HUDEP-2 (cell line): ENCODE measurements around the gene GALNT13.

ENCODE experiments used
- DNase-seq, 76 experiments: peaks; one replicate each; lab custom pipeline; 2025; ENCODE audit not compliant: unreplicated experiment in 76 of 76; lab: John Stamatoyannopoulos, UW

Gene GALNT13

DNA sequence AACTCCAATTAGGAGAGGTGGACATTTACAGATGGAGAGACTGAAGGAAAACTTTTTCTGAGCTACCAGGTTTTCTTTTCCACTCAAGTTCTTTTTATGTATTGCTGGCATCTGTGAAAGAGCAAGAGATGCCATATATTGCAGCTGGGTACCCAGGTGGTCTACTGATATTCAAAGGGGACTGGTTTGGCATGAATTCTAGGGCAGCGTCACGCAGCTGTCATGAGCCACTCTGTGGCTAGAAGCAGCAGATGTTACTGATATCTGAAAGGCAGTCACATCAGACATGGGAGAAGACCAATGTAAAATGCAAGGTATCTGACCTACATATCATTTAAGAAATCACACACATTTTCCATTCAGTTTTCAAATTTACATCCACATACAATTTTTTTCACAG is 408.8 kb downstream of the GALNT13 start:
- no peak for DNase-seq

- no peak for DNase-seq
Observed at GRCh38 chr2:154289870-154290269, 418.1 kb downstream of the GALNT13 start.

- DNase-seq = no peak
Observed at GRCh38 chr2:154291511-154291910, 419.8 kb downstream of the GALNT13 start.

GRCh38 chr2:154291927-154292326 is 420.2 kb downstream of the GALNT13 start:
- no peak for DNase-seq

DNA sequence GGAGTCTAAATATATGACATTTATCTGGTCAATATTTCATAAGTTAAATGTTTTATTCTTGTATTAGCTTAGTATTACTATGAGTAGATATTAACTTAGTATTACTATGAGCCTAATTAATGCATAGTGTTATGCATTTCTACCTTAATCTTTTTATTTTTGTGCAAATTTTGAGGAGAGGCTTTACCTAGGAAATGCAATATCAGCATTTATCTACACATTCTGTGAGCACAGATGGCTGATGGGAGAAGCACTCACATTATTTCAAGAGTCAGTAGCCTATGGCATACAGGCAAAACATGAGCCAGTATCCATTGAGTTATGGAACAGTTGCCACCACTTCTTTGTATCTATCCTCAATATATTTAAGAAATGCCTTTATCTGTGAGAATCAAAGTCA is 422.1 kb downstream of the GALNT13 start:
- DNase-seq = no peak

- no peak for DNase-seq
Observed at GRCh38 chr2:154306266-154306970, 434.7 kb downstream of the GALNT13 start.

GRCh38 chr2:154307007-154307406 is 435.3 kb downstream of the GALNT13 start:
- no peak for DNase-seq

GRCh38 chr2:154324601-154325000 is 452.9 kb downstream of the GALNT13 start:
- no peak for DNase-seq

DNA sequence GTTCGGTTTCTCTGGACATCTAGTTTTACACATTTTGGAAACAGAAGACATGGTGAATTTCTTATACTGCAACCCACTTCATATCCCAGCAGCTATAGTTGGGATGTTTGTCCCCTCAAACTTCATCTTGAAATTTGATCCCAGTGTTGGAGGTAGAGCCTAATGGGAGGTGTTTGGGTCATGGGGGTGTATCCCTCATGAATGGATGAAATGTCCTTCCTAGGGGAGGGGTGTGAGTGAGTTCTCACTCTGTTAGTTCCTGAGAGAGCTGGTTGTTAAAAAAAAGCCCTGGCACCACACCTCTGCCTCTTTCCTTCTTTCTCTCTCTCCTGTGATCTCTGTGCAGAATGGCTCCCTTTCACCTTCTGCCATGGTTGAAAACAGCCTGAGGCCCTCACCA is 457.8 kb downstream of the GALNT13 start:
- DNase-seq = no peak

- no peak for DNase-seq
Observed at GRCh38 chr2:154331784-154332183, 460.1 kb downstream of the GALNT13 start.

DNA sequence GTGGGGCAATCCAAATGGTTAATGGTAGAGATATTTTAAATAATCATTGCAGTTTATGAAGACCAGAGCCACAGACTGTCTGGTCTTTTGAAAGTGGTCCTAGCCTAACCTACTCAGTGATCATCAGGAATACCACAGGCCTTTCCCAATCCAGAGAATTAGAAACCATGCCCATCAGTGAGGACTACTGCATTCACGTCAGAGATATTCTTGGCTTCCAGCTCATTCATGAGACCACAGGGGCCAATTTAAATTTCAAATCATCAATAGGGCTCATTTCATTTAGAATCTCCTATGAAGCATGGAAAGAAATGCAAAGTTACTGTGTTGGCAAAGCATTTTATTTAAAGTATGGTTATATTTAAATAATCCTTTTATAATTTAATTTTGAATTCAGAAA is 464.5 kb downstream of the GALNT13 start:
- no peak for DNase-seq

- DNase-seq = no peak
Observed at GRCh38 chr2:154338352-154338967, 466.7 kb downstream of the GALNT13 start.

- DNase-seq = no peak
Observed at GRCh38 chr2:154343282-154343681, 471.6 kb downstream of the GALNT13 start.

- DNase-seq = no peak
Observed at GRCh38 chr2:154350911-154351310, 479.2 kb downstream of the GALNT13 start.

GRCh38 chr2:154361276-154361675 is 489.6 kb downstream of the GALNT13 start:
- DNase-seq = no peak

- DNase-seq = no peak
Observed at GRCh38 chr2:154368153-154368552, 496.4 kb downstream of the GALNT13 start.

GRCh38 chr2:154370873-154371272 is 499.2 kb downstream of the GALNT13 start:
- DNase-seq = no peak

DNA sequence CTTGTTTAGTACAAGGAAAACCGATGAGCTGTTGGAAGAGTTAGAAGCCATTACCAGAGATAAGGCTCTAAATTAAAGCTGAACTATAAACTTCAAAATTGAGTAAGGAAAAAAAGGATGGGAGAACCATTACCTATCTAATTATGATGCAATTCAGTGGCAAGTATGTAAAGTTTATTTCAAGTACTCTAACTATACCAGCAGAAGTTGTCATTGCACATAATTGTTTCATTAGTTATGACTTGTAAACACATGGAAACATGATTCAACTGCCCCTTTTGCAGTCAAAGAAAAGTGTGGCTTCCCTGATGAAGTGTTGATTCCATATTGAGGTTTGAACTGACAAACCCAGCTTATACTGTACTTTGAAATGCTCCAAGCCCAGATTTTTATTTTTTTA is 502.7 kb downstream of the GALNT13 start:
- DNase-seq = no peak

- DNase-seq = peak in 1 of 76 experiments; percentile 14
Observed at GRCh38 chr2:154375579-154375931, 503.8 kb downstream of the GALNT13 start.

DNA sequence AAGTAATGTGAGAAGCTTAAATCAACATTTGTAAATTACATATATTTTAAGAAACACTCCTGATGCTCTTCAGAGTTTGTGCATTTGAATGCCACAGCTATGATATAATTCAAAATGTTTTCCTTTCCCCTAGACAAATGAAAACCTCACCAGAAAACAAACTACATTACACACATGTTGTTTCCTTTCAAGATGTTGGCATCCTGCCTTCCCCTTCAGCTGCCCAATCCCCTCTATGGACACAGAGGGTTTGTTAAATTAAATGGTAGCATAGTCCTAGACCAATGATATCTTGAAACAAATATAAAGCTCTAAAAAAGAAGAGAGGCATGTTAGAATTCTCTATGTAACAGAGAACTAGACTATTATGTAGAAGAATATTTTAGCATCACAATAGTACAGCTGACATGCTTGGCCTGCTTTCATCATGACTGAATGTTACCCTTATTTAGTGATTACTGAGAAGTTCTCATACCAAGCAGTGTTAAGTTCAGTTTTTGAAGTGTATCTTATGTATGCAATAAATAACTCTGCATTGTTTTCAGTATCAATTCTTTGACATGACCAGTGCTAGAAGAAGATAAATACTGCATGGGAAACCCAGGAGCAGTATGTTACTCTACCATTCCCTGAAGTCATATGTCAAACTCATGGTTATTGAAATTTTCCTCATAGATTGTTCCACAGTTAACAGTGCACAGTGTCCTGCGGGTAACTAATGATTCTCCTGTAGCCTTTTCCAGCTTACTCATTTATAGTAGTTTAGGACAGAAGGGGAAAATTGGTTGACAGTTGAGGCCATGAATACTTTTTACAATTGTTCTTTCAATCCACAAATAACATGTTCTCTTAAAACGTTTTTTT is 510.4 kb downstream of the GALNT13 start:
- no peak for DNase-seq

- peak in 1 of 76 experiments; percentile 2 for DNase-seq
Observed at GRCh38 chr2:154386186-154386585, 514.5 kb downstream of the GALNT13 start.

DNA sequence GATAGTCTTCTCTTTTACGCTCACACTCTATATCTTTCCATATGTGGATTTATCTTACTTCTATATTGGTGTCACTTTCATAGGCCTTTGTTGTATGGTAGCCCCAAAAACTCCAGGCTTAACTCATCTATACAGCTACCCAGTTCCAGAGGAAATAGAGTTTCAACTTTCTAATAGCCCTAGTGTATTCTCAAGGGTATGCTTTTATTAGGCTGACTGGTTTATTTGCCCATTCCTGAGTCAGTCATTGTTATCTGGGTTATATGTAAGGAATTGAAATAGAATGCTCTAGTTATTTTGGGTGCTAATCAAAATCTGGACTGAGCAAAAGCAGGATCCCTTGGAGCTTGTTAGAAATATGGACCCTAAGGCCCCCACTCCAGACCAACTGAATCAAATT is 519.3 kb downstream of the GALNT13 start:
- no peak for DNase-seq
